Endothelial cell of umbilical vein (primary cell): Measurements from ENCODE around the gene TGFA. TPM values are rescaled to one million over a fixed set of nuclear protein-coding genes. Genes with fewer than 3 reads are reported as not detected.

Source experiments
- BruUV-seq: library from RNA; stranded (reverse); fragments of 400-500 nt; replicated peaks from 2 replicates; lab custom pipeline; 2021; lab: Mats Ljungman, UMichigan
- CTCF ChIA-PET: fragments of 300-600, 350-600 bp; sonication (Branson Sonifier 250); formaldehyde crosslinking; loops from one replicate; lab custom pipeline; 2021; ENCODE audit warnings: antibody characterized with exemption, inconsistent platforms; lab: Charles Lee
- POLR2A ChIA-PET: fragments of 300-600, 350-600 bp; sonication (Branson Sonifier 250); formaldehyde crosslinking; loops from one replicate; lab custom pipeline; 2021; ENCODE audit warnings: antibody characterized with exemption, inconsistent platforms; lab: Charles Lee
- DNase-seq: peaks from one replicate; pipeline ENCODE4 v3.0.0-alpha.2; 2011; ENCODE audit warnings: low read depth, low spot score
- FAIRE-seq: peaks from 2 replicates; lab custom pipeline; 2011; peaks lifted over from hg19 to GRCh38; lab: Jason Lieb, UNC
- H2AFZ ChIP-seq: 2 replicates; pipeline ENCODE4 v1.6.0; 2012; ENCODE audit warnings: low read depth, low read length, control low read depth, inconsistent platforms
- H3K27ac ChIP-seq: 2 replicates; pipeline ENCODE4 v1.5.1; 2011; ENCODE audit warnings: low read depth, mild to moderate bottlenecking, control low read depth, low read length, moderate library complexity; ENCODE audit not compliant: insufficient read depth
- H3K27me3 ChIP-seq, 2 experiments: 2 replicates each; pipeline versions ENCODE4 v1.6.0 to v1.6.1; 2011; ENCODE audit warnings: low read length in 2 of 2, mixed read lengths in 1 of 2; ENCODE audit not compliant: control insufficient read depth in 2 of 2, insufficient read depth in 2 of 2
- H3K36me3 ChIP-seq, 2 experiments: 2 replicates in 1 of 2; 3 replicates in 1 of 2; pipeline ENCODE4 v1.5.1; 2011; ENCODE audit warnings: low read length in 2 of 2, mild to moderate bottlenecking in 1 of 2, moderate library complexity in 1 of 2; ENCODE audit not compliant: control insufficient read depth in 2 of 2, insufficient read depth in 2 of 2; ENCODE audit errors: extremely low read depth in 1 of 2
- H3K4me1 ChIP-seq: 3 replicates; pipeline ENCODE4 v1.5.1; 2011; ENCODE audit warnings: mild to moderate bottlenecking, low read length; ENCODE audit not compliant: control insufficient read depth, insufficient read depth; ENCODE audit errors: extremely low read depth
- H3K4me2 ChIP-seq: 2 replicates; pipeline ENCODE4 v1.6.1; 2011; ENCODE audit warnings: low read length, control low read depth, mixed read lengths; ENCODE audit not compliant: insufficient read depth
- H3K4me3 ChIP-seq, 3 experiments: fragments of 200-600 bp in 1 of 3; sonication (generic), shearing (Covaris generic) in 1 of 3; replicated peaks in 1 of 3; 2 replicates each; pipeline ENCODE4 v1.5.1; 2011 to 2016; ENCODE audit warnings: control low read depth in 3 of 3, low read length in 3 of 3, mild to moderate bottlenecking in 2 of 3, inconsistent platforms in 1 of 3, low read depth in 1 of 3, moderate library complexity in 1 of 3; ENCODE audit not compliant: insufficient read depth in 1 of 3
- H3K79me2 ChIP-seq: 2 replicates; pipeline ENCODE4 v1.6.0; 2012; ENCODE audit warnings: low read length, inconsistent platforms; ENCODE audit not compliant: control insufficient read depth, insufficient read depth
- H3K9ac ChIP-seq: replicated peaks from 2 replicates; pipeline ENCODE3; 2011; ENCODE audit warnings: low read length, control low read depth; ENCODE audit not compliant: insufficient read depth; ENCODE audit errors: extremely low read depth
- H3K9me1 ChIP-seq: replicated peaks from 3 replicates; pipeline ENCODE4 v1.6.0; 2011; ENCODE audit warnings: mild to moderate bottlenecking, low read length; ENCODE audit not compliant: control insufficient read depth, insufficient read depth; ENCODE audit errors: extremely low read depth
- H3K9me3 ChIP-seq: replicated peaks from 2 replicates; pipeline ENCODE4 v1.5.1; 2012; ENCODE audit warnings: low read length, inconsistent platforms; ENCODE audit not compliant: control insufficient read depth, insufficient read depth
- H4K20me1 ChIP-seq: replicated peaks from 2 replicates; pipeline ENCODE3; 2011; ENCODE audit warnings: mild to moderate bottlenecking, low read length; ENCODE audit not compliant: control insufficient read depth, insufficient read depth; ENCODE audit errors: extremely low read depth
- CTCF ChIP-seq, 2 donors: IDR thresholded peaks; 1 replicate in 1 of 2; 2 replicates in 1 of 2; pipeline ENCODE4 v1.5.1; 2011; ENCODE audit warnings: low read length in 2 of 2, mild to moderate bottlenecking in 2 of 2, moderate library complexity in 2 of 2, control low read depth in 1 of 2, inconsistent platforms in 1 of 2, low read depth in 1 of 2; ENCODE audit not compliant: insufficient read depth in 1 of 2; ENCODE audit errors: extremely low read depth in 1 of 2
- EZH2 ChIP-seq: IDR thresholded peaks from 2 replicates; pipeline ENCODE4 v1.6.1; 2012; ENCODE audit warnings: borderline replicate concordance, low read depth, mild to moderate bottlenecking, moderate library complexity, low read length, inconsistent platforms; ENCODE audit not compliant: severe bottlenecking
- FOS ChIP-seq: IDR thresholded peaks from 2 replicates; pipeline ENCODE4 v1.6.1; 2011; ENCODE audit warnings: mild to moderate bottlenecking, low read length, moderate library complexity, borderline replicate concordance; ENCODE audit not compliant: insufficient read depth
- GATA2 ChIP-seq: IDR thresholded peaks from 2 replicates; pipeline ENCODE4 v1.7.0; 2011; ENCODE audit warnings: low read depth, mild to moderate bottlenecking, moderate library complexity, mixed read lengths, low read length; ENCODE audit not compliant: insufficient read length, insufficient read depth
- JUN ChIP-seq: IDR thresholded peaks from 2 replicates; pipeline ENCODE4 v1.6.1; 2011; ENCODE audit warnings: borderline replicate concordance, low read depth; ENCODE audit not compliant: insufficient read length, insufficient read depth
- MYC ChIP-seq: IDR thresholded peaks from one replicate; pipeline ENCODE4 v1.6.1; 2011; ENCODE audit warnings: mild to moderate bottlenecking, low read depth, low read length
- POLR2A ChIP-seq: IDR thresholded peaks from 2 replicates; pipeline ENCODE4 v1.6.1; 2012; ENCODE audit warnings: low read depth, mild to moderate bottlenecking, control low read depth, low read length
- POLR2AphosphoS5 ChIP-seq: IDR thresholded peaks from 2 replicates; pipeline ENCODE4 v1.6.1; 2012; ENCODE audit warnings: low read depth, mild to moderate bottlenecking, control low read depth, low read length, moderate library complexity; ENCODE audit not compliant: insufficient read depth
- dilution Hi-C: fragments of 300-500 bp; cut with MboI; formaldehyde crosslinking; loops from one replicate; pipeline ENCODE4 v1.15.0; 2019; ENCODE audit warnings: low sequenced_read_pairs; ENCODE audit not compliant: extremely low pct_ligation_motif_present
- intact Hi-C: fragments of 100-400 bp; cut with micrococcal nuclease; formaldehyde crosslinking; loops from one replicate; pipeline ENCODE4 v1.10.0; 2022
- polyA plus RNA-seq, 4 experiments: library from polyadenylated mRNA; depleted of rRNA in 3 of 4; stranded (reverse) in 3 of 4; unstranded in 1 of 4; fragments of >200 nt; gene quantifications; 2 replicates each; pipeline versions ENCODE4 v1.2.1 to v1.2.3, GENCODE V29; 2011 to 2012; ENCODE audit warnings: missing spikeins in 1 of 4
- total RNA-seq: library from RNA; stranded (reverse); gene quantifications from 2 replicates; pipeline ENCODE4 v1.2.3, GENCODE V29; 2021
- TF ChIP-seq, protein P1 (sequence below): IDR thresholded peaks from 2 replicates; pipeline ENCODE4 v1.6.1; 2011; ENCODE audit not compliant: insufficient read depth, insufficient read length

Gene TGFA
- total and polyA plus RNA-seq, 2 donors (not counting 3 experiments of a cell fraction or from before 2014, with no cell fraction given): 0.22 to 0.32 TPM

DNA sequence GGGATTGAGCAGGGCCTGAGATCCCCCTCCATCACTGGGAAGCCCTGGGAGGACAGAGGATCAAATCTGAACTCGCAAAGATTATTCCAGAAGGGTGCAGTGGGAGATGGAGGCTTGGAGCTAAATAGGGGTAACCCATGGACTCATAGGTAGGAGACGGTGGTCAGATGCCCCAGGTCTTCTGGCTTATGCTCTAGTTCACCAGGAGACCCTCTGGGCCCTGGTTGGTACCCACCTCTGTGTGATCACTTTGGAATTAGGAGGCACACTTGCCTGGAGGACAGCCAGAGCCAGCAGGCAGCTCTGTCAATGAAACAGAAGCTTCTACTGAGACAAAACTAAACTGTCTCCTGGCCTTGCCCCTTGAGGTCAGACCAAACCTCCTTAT is 110.6 kb downstream of the TGFA start:
- H2AFZ ChIP-seq: no peak overlapping the region
- no peaks in the 10 kb centered on the region for H3K36me3 ChIP-seq
- no peak overlapping the region for H3K27ac ChIP-seq
- ChIA-PET CTCF (no interaction called here), POLR2A (no interaction called here)
- TF ChIP-seq CTCF (IDR thresholded peaks at IDR 0.05; ENCODE audit: extremely low read depth in 1 of 2, insufficient read depth in 1 of 2, low read depth in 1 of 2, low read length in 2 of 2): no peak
- TF ChIP-seq EZH2: no peak
- TF ChIP-seq GATA2: no peak
- TF ChIP-seq, protein P1, sequence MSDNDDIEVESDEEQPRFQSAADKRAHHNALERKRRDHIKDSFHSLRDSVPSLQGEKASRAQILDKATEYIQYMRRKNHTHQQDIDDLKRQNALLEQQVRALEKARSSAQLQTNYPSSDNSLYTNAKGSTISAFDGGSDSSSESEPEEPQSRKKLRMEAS: no peak
- TF ChIP-seq FOS: no peak
- no peak for TF ChIP-seq POLR2A
- no peak for TF ChIP-seq MYC
- TF ChIP-seq JUN: no peak
- TF ChIP-seq POLR2AphosphoS5: no peak
- no peak overlapping the region for H3K4me3 ChIP-seq
- no peak for DNase-seq
- no peak overlapping the region for H3K4me2 ChIP-seq
- no peaks in the 10 kb centered on the region for H3K4me1 ChIP-seq
- H4K20me1 ChIP-seq: no peaks in the 10 kb centered on the region
- no peak for FAIRE-seq
- BruUV-seq: no TSS peak
- no peak overlapping the region for H3K9ac ChIP-seq
- H3K27me3 ChIP-seq: peaks cover 2 to 4% of the 10 kb centered on the region in 2 experiments
- intact Hi-C loops (loop anchor here (10.0 kb wide), 1 partner anchor 98 kb away; no protein-coding TSS in a partner anchor), dilution Hi-C loops (no loop called here)
- no peaks in the 10 kb centered on the region for H3K9me3 ChIP-seq
- no peaks in the 10 kb centered on the region for H3K9me1 ChIP-seq
- H3K79me2 ChIP-seq: no peaks in the 10 kb centered on the region
